Neural cell (in vitro differentiated cells): ENCODE data around the gene TNFAIP1. TPM values are rescaled to one million over a fixed set of nuclear protein-coding genes. Genes with fewer than 3 reads are reported as not detected.

Experiments
- H2AFZ ChIP-seq: fragments of 200-600, 300-800 bp; sonication (generic), shearing (Covaris generic); 2 replicates; pipeline ENCODE4 v1.6.0; 2014; ENCODE audit warnings: low read depth, mild to moderate bottlenecking, antibody characterized with exemption, low read length, moderate library complexity
- H3F3A ChIP-seq: fragments of 200-600 bp; shearing (Covaris generic); 2 replicates; pipeline ENCODE4 v1.6.1; 2016; ENCODE audit warnings: mild to moderate bottlenecking, moderate library complexity, mixed read lengths, antibody characterized with exemption, low read length; ENCODE audit not compliant: insufficient read depth, poor library complexity, severe bottlenecking
- H3K27ac ChIP-seq: fragments of 200-600, 300-800 bp; sonication (generic), shearing (Covaris generic); 2 replicates; pipeline ENCODE4 v1.5.1; 2014; ENCODE audit warnings: mild to moderate bottlenecking, low read length, moderate library complexity
- H3K27me3 ChIP-seq: fragments of 300-800, 200-600 bp; sonication (generic), shearing (Covaris generic); 2 replicates; pipeline ENCODE4 v1.6.0; 2014; ENCODE audit warnings: mild to moderate bottlenecking, low read depth, low read length, moderate library complexity; ENCODE audit not compliant: insufficient read depth
- H3K36me3 ChIP-seq: fragments of 300-800, 200-600 bp; sonication (generic), shearing (Covaris generic); 2 replicates; pipeline ENCODE4 v1.5.1; 2014; ENCODE audit warnings: mild to moderate bottlenecking, antibody characterized with exemption, low read length, moderate library complexity; ENCODE audit not compliant: insufficient read depth
- H3K4me2 ChIP-seq: fragments of 300-800, 200-600 bp; sonication (generic), shearing (Covaris generic); 2 replicates; pipeline ENCODE4 v1.6.0; 2014; ENCODE audit warnings: mild to moderate bottlenecking, low read length
- H3K4me3 ChIP-seq: fragments of 300-800, 200-600 bp; sonication (generic), shearing (Covaris generic); 2 replicates; pipeline ENCODE4 v1.5.1; 2014; ENCODE audit warnings: mild to moderate bottlenecking, low read length, moderate library complexity
- H3K79me2 ChIP-seq: fragments of 200-600 bp; shearing (Covaris generic); replicated peaks from 2 replicates; pipeline ENCODE4 v1.6.0; 2014; ENCODE audit warnings: mild to moderate bottlenecking, low read length, moderate library complexity; ENCODE audit not compliant: insufficient read depth
- H3K9ac ChIP-seq: fragments of 300-800, 200-600 bp; sonication (generic), shearing (Covaris generic); 2 replicates; pipeline ENCODE4 v1.6.1; 2016; ENCODE audit warnings: mild to moderate bottlenecking, low read length, mixed read lengths
- H3K9me2 ChIP-seq: fragments of 200-600 bp; shearing (Covaris generic); 2 replicates; pipeline ENCODE4 v1.6.1; 2016; ENCODE audit warnings: mild to moderate bottlenecking, low read length, mixed read lengths; ENCODE audit not compliant: insufficient read depth
- H3K9me3 ChIP-seq: fragments of 200-600, 300-800 bp; sonication (generic), shearing (Covaris generic); 2 replicates; pipeline ENCODE4 v1.6.1; 2016; ENCODE audit warnings: mild to moderate bottlenecking, mixed run types, low read length, moderate library complexity, mixed read lengths
- H4K20me1 ChIP-seq: fragments of 200-600 bp; shearing (Covaris generic); 2 replicates; pipeline ENCODE4 v1.6.1; 2016; ENCODE audit warnings: mild to moderate bottlenecking, mixed run types; ENCODE audit not compliant: insufficient read depth
- CTCF ChIP-seq: fragments of 450-650 bp; IDR thresholded peaks from 2 replicates; pipeline ENCODE4 v1.5.1; 2014; ENCODE audit warnings: antibody characterized with exemption, mild to moderate bottlenecking, moderate library complexity; ENCODE audit not compliant: poor library complexity, severe bottlenecking
- EP300 ChIP-seq: fragments of 450-650 bp; conservative IDR thresholded peaks from 2 replicates; pipeline ENCODE4 v1.6.1; 2014; ENCODE audit warnings: antibody characterized with exemption, mild to moderate bottlenecking, moderate library complexity; ENCODE audit not compliant: poor library complexity, severe bottlenecking
- EZH2 ChIP-seq: fragments of 200-600, 300-800 bp; shearing (Covaris generic), sonication (generic); IDR thresholded peaks from 2 replicates; pipeline ENCODE4 v1.6.1; 2014; ENCODE audit warnings: antibody characterized with exemption, low read length, borderline replicate concordance, mild to moderate bottlenecking; ENCODE audit not compliant: insufficient read depth, poor library complexity, severe bottlenecking
- MXI1 ChIP-seq: fragments of 450-650 bp; conservative IDR thresholded peaks from 2 replicates; pipeline ENCODE4 v1.6.1; 2014; ENCODE audit warnings: antibody characterized with exemption, mild to moderate bottlenecking; ENCODE audit not compliant: poor library complexity, severe bottlenecking
- POLR2AphosphoS5 ChIP-seq: IDR thresholded peaks from 2 replicates; pipeline ENCODE4 v1.6.1; 2012
- RAD21 ChIP-seq: fragments of 450-650 bp; conservative IDR thresholded peaks from 2 replicates; pipeline ENCODE4 v1.6.1; 2014; ENCODE audit warnings: antibody characterized with exemption, mild to moderate bottlenecking, moderate library complexity
- SMC3 ChIP-seq: fragments of 450-650 bp; conservative IDR thresholded peaks from 2 replicates; pipeline ENCODE4 v1.6.1; 2014; ENCODE audit warnings: antibody characterized with exemption, mild to moderate bottlenecking, moderate library complexity; ENCODE audit not compliant: poor library complexity
- TAF1 ChIP-seq: IDR thresholded peaks from 2 replicates; pipeline ENCODE4 v1.6.1; 2012; ENCODE audit warnings: low read depth
- polyA plus RNA-seq: library from polyadenylated mRNA; depleted of rRNA; stranded (reverse); fragments of >200 nt; gene quantifications from 2 replicates; pipeline ENCODE4 v1.2.3, GENCODE V29; 2014
- TF ChIP-seq, protein P1 (sequence below): IDR thresholded peaks from 2 replicates; pipeline ENCODE4 v1.6.1; 2012; ENCODE audit warnings: borderline replicate concordance

The TNFAIP1 gene
- polyA plus RNA-seq, 1 donor from 2014 or later: 40.8 TPM

DNA sequence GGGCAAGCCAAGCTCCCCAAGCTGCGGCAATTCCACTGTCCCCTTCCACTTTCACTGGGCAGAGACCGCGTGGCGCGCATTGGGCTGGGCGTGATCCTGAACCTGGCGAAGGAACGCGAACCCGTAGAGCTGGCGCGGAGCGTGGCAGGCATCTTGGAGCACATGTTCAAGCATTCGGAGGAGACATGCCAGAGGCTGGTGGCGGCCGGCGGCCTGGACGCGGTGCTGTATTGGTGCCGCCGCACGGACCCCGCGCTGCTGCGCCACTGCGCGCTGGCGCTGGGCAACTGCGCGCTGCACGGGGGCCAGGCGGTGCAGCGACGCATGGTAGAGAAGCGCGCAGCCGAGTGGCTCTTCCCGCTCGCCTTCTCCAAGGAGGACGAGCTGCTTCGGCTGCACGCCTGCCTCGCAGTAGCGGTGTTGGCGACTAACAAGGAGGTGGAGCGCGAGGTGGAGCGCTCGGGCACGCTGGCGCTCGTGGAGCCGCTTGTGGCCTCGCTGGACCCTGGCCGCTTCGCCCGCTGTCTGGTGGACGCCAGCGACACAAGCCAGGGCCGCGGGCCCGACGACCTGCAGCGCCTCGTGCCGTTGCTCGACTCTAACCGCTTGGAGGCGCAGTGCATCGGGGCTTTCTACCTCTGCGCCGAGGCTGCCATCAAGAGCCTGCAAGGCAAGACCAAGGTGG, 45.7 kb downstream of the TNFAIP1 start:
- Histone ChIP-seq H3K27me3 (no peaks in the 10 kb centered on the region), H3K4me2 (no peak overlapping the region), H3K9me3 (no peaks in the 10 kb centered on the region), H3K79me2 (no peaks in the 10 kb centered on the region), H4K20me1 (no peaks in the 10 kb centered on the region), H3K9me2 (no peaks in the 10 kb centered on the region), H2AFZ (no peak overlapping the region), H3F3A (no peaks in the 10 kb centered on the region), H3K9ac (no peak overlapping the region), H3K36me3 (no peaks in the 10 kb centered on the region), H3K4me3 (peak overlapping the region; percentile 23), H3K27ac (no peak overlapping the region)
- TF ChIP-seq RAD21 (no peak), CTCF (peak; percentile 30)

GRCh38 chr17:28384281-28385036, 48.9 kb downstream of the TNFAIP1 start:
- Histone ChIP-seq H3K36me3 (no peaks in the 10 kb centered on the region), H2AFZ (no peak overlapping the region), H3K4me2 (no peak overlapping the region), H3K9me2 (no peaks in the 10 kb centered on the region), H4K20me1 (no peaks in the 10 kb centered on the region), H3K9ac (no peak overlapping the region), H3K79me2 (no peaks in the 10 kb centered on the region), H3K9me3 (no peaks in the 10 kb centered on the region), H3K27ac (no peak overlapping the region), H3K4me3 (no peak overlapping the region), H3K27me3 (no peaks in the 10 kb centered on the region), H3F3A (no peaks in the 10 kb centered on the region)
- TF ChIP-seq TAF1: no peak
- TF ChIP-seq MXI1: no peak
- no peak for TF ChIP-seq EZH2
- TF ChIP-seq, protein P1, sequence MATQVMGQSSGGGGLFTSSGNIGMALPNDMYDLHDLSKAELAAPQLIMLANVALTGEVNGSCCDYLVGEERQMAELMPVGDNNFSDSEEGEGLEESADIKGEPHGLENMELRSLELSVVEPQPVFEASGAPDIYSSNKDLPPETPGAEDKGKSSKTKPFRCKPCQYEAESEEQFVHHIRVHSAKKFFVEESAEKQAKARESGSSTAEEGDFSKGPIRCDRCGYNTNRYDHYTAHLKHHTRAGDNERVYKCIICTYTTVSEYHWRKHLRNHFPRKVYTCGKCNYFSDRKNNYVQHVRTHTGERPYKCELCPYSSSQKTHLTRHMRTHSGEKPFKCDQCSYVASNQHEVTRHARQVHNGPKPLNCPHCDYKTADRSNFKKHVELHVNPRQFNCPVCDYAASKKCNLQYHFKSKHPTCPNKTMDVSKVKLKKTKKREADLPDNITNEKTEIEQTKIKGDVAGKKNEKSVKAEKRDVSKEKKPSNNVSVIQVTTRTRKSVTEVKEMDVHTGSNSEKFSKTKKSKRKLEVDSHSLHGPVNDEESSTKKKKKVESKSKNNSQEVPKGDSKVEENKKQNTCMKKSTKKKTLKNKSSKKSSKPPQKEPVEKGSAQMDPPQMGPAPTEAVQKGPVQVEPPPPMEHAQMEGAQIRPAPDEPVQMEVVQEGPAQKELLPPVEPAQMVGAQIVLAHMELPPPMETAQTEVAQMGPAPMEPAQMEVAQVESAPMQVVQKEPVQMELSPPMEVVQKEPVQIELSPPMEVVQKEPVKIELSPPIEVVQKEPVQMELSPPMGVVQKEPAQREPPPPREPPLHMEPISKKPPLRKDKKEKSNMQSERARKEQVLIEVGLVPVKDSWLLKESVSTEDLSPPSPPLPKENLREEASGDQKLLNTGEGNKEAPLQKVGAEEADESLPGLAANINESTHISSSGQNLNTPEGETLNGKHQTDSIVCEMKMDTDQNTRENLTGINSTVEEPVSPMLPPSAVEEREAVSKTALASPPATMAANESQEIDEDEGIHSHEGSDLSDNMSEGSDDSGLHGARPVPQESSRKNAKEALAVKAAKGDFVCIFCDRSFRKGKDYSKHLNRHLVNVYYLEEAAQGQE: no peak
- TF ChIP-seq RAD21: no peak
- TF ChIP-seq SMC3: no peak
- TF ChIP-seq CTCF: no peak
- no peak for TF ChIP-seq EP300
- TF ChIP-seq POLR2AphosphoS5: no peak
